Right lobe of liver (tissue), 4 donors: ENCODE measurements around the gene KCNH2.

Experiments
- CTCF ChIP-seq, 4 donors: fragments of 200-600 bp in 3 of 4; fragments of 450-650 bp in 1 of 4; IDR thresholded peaks; one replicate each; pipeline versions ENCODE4 v1.5.1 to v1.8.0; 2016 to 2022; ENCODE audit warnings: antibody characterized with exemption in 4 of 4, mild to moderate bottlenecking in 2 of 4
- POLR2A ChIP-seq: fragments of 450-650 bp; IDR thresholded peaks from one replicate; pipeline ENCODE4 v1.6.1; 2017; ENCODE audit warnings: antibody characterized with exemption, mild to moderate bottlenecking
- donor health status: DM: no; HTN: no; CAD: no.
- donor health status: DM: no; HTN: no; CAD: no.
- donor health status: DM: no; HTN: yes; CAD: no.

GRCh38 chr7:151003572-151003971 lies 25.5 kb upstream of the KCNH2 start:
- TF ChIP-seq CTCF (IDR thresholded peaks at IDR 0.05) (no peak), POLR2A (no peak)
